ENCODE measurements around the gene SYK.

SYK gene

DNA sequence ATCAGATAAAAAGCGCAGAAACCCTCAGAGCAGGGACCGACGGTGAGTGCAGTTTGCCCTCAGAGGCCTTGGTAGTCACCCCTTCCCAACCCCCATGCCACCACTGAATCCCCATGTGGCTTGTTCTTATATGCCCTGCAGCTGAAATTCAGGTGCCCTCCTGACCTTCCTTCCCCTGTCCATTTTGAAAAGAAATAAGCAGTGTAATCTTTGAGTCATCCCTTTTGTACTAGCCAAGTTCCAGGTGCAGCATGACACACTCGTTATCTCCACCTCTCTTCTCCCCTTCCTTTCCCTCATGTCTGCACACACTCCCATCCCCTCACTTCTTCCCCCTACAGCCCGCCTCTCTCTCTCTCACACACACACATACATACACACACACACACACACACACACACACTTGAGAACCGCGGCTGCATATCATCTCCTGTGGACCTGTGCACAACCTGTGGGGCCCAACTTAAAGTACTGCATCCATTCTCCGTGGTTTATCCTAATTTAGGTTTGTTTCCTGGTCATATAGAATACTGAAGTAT, 53.1 kb downstream of the SYK start:
- DNase-seq: no peak

- peak; percentile 20 for DNase-seq
Observed at GRCh38 chr9:90855208-90855902, 53.7 kb downstream of the SYK start.

DNA sequence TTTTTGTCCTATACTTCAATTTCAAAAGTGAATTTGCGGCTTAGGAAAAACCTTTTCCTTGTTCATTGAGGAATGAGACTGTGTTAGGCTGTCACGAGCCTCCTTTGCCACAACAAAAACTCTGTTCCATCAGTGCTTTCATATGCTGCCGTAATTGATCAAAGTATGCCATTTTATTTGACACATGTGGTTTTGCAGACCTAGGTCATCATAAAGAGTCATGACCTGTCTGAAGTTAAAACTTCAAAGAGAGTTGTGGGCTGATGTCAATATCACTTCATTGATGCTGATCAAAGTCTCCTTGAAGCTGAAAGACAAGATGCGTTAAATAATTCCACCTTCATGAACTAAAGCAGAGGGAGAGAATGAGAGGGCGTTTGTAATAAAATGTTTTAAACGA, 55.5 kb downstream of the SYK start:
- DNase-seq: no peak

GRCh38 chr9:90857855-90858254, 56.2 kb downstream of the SYK start:
- DNase-seq: no peak

DNA sequence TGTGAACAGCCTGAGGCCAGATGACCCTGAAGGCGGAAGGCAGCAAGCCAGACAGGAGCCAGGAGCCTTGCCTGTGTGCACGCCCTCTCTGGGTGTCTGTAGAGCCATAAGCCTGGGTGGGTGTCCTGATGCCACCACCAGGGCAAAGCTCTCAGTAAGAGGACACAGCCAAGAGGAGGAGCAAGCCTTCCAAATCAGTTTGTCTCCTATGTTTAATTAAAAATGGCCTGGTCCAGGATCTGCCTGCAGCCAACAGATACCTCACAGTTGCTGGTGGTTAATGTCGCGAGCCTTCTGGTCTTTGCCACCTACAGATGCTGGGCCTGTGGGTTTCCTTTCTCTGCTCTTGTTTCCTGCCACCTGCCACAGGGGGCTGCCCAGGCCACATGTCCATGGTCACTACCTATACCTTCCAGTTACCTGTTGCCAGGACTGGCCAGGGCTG, 56.9 kb downstream of the SYK start:
- DNase-seq: no peak

DNA sequence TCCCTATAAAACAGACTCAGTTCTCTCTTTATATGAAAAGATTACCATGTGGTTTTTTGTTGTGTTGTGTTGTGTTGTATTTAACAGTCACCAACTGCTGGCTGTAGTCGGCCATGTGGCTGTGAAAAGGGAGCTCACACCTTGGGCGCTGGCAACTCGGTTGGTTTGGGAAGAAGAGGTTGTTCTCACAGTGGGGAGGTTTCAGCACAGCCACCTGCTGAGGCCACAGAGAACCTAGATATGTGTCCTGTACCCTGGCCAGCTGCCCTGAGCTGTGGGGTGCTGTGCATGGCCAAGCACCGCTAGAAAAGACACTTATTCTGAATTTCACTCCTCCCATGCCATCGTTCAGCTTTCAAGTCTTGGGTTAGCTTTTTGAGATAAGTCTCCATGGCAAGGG, 58.8 kb downstream of the SYK start:
- DNase-seq: no peak

- DNase-seq: no peak
Observed at GRCh38 chr9:90860826-90861225, 59.2 kb downstream of the SYK start.

DNA sequence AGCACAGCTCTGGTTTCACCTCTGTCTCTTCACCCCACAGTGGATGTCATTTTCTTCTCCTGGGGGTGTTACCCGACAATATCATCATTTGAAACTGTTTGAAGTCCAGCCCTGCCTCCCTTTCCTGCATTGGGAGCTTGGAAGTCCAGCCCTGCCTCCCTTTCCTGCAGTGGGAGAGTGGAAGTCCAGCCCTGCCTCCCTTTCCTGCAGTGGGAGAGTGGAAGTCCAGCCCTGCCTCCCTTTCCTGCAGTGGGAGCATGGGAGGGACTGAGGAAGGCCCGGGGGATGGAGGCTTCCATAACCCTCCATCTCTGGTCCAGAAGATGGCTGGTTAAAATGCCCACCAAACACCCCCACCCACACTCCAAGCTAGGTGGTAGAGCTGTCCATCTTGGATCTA, 59.8 kb downstream of the SYK start:
- no peak for DNase-seq

- DNase-seq: no peak
Observed at GRCh38 chr9:90861826-90862740, 60.5 kb downstream of the SYK start.

GRCh38 chr9:90864779-90865178, 63.2 kb downstream of the SYK start:
- no peak for DNase-seq

DNA sequence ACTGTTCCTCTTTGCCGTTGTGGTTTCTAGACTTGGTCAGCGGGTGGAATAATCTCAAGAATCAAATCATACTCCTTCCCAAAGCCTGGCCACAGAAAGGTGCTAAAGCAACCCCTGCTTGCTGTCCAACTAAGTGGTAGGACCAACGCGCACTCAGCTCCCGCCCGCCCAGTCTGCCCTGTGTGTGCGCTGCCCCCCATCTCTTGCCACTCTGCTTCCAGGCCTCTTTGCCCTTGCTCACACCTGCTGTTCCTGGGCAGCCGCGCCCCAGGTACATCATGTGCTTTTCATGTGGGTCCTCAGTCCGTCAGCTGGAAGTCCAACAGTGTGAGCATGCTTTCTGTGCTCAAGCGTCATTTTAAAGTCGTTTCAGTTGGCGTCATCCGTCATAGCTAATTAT, 65.5 kb downstream of the SYK start:
- no peak for DNase-seq

DNA sequence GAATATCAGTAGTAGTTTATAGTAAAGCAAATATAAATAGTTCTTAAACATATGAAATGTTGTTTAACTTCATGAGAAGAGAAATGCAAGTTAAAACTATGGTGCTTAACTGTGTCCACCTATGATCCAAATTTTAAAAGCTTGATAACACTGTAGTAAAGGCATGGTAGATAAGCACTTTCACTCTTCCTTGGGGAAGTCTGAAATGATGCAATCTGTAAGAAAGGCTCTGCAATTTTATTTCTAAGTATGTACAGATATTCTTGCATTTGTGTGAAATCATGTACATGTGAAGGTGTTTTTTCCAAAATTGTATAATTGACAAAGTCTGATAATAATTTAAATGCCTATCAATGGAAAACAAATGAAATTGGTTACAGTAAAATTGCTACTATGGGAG, 66.9 kb downstream of the SYK start:
- no peak for DNase-seq

DNA sequence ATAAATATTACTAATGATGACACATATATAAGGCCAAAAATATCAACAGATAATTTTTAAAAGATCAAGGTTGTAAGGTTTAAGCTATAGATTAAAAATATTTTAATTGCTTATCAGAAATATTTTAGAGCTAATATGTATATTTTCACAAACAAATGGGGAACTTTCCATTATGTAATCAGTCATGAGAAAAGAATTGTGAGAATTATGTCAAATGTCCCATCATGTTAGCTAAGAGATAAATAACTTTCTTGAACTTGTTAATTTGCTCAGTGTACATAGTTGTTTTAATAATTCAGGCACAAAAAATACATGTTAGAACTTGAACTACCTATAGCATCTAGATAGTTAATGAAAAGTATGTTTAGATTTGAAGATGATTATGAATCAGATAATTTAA, 67.7 kb downstream of the SYK start:
- no peak for DNase-seq

DNA sequence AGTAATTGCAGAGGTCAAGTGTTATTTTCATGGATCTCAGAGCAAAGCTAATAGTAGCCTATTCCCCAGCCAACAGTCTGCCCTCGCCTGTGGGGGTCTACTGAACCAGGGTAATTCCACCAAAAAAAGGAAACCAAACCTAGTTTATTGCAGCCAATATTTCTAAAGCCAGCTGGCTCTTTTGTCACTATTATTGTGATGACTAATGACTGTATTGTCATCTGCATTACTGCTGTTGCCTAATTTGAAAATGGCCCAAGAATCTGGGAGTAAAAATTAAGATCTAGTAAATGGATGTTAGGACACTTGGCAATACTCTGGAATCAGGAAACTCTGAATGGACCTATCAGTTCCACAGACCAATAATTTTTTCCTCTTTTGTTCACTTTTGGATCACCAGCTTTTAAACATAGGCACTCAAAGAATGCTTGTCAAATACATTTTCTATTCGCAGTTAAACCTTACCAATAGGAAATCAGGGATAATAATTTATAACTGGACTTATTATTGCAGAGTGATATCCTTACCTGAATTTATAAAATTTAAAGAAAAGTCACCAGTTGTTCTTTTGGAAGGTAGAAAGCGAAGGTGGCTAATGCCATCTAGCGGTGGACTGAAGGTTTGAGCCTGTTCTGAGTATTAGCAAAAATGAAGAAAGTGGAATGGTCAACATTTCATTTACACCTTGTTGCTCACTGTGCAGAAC, 69.2 kb downstream of the SYK start:
- no peak for DNase-seq

DNA sequence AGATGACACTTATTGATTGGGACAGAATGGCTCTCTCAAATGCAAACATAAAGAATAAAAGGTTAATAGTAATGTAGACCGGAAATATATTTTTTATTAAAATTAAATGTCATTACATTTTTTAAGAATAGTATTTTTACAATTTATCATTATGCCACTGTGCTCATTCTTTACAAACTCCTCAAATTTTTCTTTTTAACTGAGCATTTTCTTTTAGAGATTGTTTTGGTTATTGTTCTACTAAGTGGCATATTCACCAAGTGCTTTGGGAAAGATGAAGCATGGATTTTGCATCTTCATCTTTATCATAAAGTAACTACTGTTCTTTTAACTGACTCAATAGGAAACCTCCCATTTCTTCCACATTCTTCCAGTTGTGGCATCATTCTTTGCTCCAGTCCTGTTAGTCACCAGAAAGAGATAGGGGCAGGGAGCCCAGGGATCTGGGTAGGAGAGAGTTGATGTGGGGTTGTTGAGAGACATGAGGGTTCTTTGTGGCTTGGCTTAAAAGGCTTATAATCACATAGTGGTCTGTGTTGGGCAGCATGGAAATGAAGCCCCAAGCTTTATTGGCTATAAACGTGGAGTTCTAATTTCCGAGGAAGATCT, 69.8 kb downstream of the SYK start:
- no peak for DNase-seq

DNA sequence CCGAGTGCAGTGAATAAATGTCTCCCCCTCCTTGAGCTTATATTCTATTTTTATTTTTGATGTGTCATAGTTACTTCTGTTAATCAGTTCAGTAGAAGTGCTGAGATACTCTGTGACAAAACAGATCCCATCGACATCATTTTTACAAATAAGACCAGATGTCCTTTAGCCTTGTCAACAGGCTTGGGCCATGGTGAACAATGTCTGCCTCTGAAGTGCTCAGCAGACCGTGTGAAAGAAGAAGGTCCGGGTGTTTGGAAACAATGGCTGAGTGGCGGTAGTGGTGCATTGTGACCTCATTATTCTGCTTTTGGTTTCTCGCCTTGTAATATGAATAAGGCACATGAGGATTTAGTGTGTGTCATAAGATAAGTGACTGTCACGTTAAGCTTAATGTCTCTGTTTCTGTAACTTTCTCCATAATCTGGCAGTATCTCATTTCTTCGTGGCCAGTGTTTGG, 71.2 kb downstream of the SYK start:
- peak; percentile 79 for DNase-seq

DNA sequence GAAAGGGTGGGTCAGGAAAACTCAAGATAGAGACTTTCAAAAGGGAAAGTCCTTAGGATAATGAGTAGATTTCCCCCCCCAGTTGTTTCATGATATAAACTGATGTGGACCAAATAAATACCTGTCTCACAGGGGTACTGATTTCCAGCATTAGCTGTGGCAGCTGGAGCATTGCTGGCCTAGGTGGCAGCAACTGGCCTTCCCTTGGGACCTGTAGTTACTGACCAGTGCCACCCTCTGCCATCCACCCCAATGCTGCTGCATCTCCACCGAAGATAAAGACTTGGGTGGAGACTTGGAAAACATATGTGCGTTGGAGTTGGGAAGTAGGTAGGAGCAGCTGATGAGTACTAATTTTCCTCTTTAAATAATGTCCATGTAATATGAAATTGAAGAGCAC, 71.8 kb downstream of the SYK start:
- DNase-seq: no peak

GRCh38 chr9:90874194-90874593, 72.6 kb downstream of the SYK start:
- no peak for DNase-seq

DNA sequence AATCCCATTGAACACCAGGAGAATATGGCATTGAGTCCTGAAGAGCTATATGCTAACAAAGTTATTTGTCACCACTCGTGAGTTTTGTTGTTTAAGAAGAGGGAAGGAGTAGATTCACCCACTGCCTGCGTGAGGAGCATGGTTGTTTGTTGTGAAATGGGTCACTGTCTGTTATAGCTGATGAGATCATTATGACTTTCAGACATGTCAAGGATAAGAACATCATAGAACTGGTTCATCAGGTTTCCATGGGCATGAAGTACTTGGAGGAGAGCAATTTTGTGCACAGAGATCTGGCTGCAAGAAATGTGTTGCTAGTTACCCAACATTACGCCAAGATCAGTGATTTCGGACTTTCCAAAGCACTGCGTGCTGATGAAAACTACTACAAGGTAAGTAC, 76.9 kb downstream of the SYK start:
- DNase-seq: peak; percentile 76

DNA sequence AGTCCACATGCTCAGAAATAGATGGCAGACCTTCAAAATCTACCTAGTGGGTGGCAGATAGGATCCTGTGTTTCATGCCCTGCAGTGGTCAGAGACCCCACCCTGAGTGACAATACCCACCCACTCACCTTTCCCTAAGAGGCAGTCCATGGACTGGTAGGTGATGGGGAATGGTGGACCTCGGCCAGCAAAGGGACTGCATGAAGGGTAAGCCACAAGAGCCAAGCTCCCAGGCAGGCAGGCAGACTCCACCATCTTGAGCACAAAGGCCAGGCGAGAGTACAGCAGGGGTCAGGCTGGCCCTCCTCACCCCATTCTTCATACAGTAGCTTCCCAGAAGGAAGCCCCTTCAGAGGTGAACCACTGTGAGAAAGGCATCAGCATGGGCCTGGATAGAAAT, 78.4 kb downstream of the SYK start:
- no peak for DNase-seq

- DNase-seq: peak; percentile 39
Observed at GRCh38 chr9:90880669-90881068, 79.0 kb downstream of the SYK start.

DNA sequence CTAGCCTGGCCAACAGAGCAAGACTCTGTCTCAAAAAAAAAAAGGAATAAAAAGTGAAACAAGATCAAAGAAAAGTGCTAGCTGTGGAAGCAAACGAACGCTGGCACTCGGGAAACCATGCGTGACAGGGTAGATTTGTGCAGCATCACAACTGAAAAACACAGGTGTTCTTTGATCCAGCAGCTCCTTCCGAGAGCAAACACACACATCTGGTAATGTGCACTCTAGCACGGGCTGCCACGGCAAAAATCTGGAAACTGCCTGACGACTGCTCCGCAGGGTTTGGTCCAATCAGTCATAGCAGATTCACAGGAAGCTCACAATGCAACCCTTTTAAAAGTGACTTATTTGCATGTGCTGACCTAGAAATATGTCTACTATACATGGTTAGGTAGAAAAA, 80.0 kb downstream of the SYK start:
- no peak for DNase-seq

Data from NCI-H510A (cell line).